K562 (cell line): Measurements from ENCODE around the gene CLIP2. TPM values are rescaled to one million over a fixed set of nuclear protein-coding genes. Genes with fewer than 3 reads are reported as not detected.
A peak's percentile ranks its signal among the peaks of the same experiment; 100 is the strongest.

Source experiments
- ADNP ChIP-seq: fragments of 200-800 bp; sonication (Bioruptor generic); IDR thresholded peaks from 2 replicates; pipeline ENCODE4 v1.6.1; 2016; ENCODE audit warnings: missing genetic modification characterization, missing compliant biosample characterization
- CBFA2T3 ChIP-seq: fragments of 450-650 bp; IDR thresholded peaks from 2 replicates; pipeline ENCODE4 v1.6.1; 2017
- CREBBP ChIP-seq: IDR thresholded peaks from one replicate; pipeline ENCODE4 v1.6.1; 2012; ENCODE audit warnings: low read depth, mild to moderate bottlenecking, control low read depth, inconsistent platforms, low read length
- FOXA1 ChIP-seq: fragments of 450-650 bp; IDR thresholded peaks from 2 replicates; pipeline ENCODE4 v1.6.1; 2016; ENCODE audit warnings: mild to moderate bottlenecking, borderline replicate concordance
- FOXK1 ChIP-seq: sonication (generic); formaldehyde crosslinking; IDR thresholded peaks from 2 replicates; pipeline ENCODE4 v1.8.0; 2022; ENCODE audit warnings: missing genetic modification reagents, mild to moderate bottlenecking, borderline replicate concordance
- KDM1A ChIP-seq, 2 experiments: fragments of 450-650 bp; IDR thresholded peaks; 2 replicates each; pipeline ENCODE4 v1.6.1; 2016; ENCODE audit warnings: mild to moderate bottlenecking in 2 of 2
- KLF10 ChIP-seq: fragments of 250-450 bp; sonication (Bioruptor Pico); IDR thresholded peaks from 2 replicates; pipeline ENCODE4 v1.6.1; 2021; ENCODE audit warnings: matching md5 sums
- LARP7 ChIP-seq: fragments of 450-650 bp; IDR thresholded peaks from 2 replicates; pipeline ENCODE4 v1.6.1; 2016
- MLLT1 ChIP-seq, 2 experiments: fragments of 450-650 bp; IDR thresholded peaks; 2 replicates each; pipeline ENCODE4 v1.6.1; 2016
- NELFE ChIP-seq: IDR thresholded peaks from 2 replicates; pipeline ENCODE4 v1.6.1; 2011; ENCODE audit warnings: mild to moderate bottlenecking; ENCODE audit not compliant: insufficient read depth, insufficient read length
- PHF20 ChIP-seq: fragments of 450-650 bp; IDR thresholded peaks from 2 replicates; pipeline ENCODE4 v1.6.1; 2018; ENCODE audit not compliant: partially characterized antibody
- SMARCA5 ChIP-seq: fragments of 450-650 bp; IDR thresholded peaks from 2 replicates; pipeline ENCODE4 v1.6.1; 2016
- TAF9B ChIP-seq: fragments of 450-650 bp; IDR thresholded peaks from 2 replicates; pipeline ENCODE4 v1.6.1; 2018; ENCODE audit warnings: mild to moderate bottlenecking; ENCODE audit not compliant: partially characterized antibody
- ZNF584 ChIP-seq: fragments of 200-800 bp; sonication (Bioruptor generic); IDR thresholded peaks from 2 replicates; pipeline ENCODE4 v1.6.1; 2016; ENCODE audit warnings: low read depth, mild to moderate bottlenecking, missing genetic modification characterization, missing compliant biosample characterization
- ZNF639 ChIP-seq, 2 experiments: fragments of 200-800 bp in 1 of 2; sonication (Bioruptor generic) in 1 of 2; sonication (generic) in 1 of 2; formaldehyde crosslinking in 1 of 2; IDR thresholded peaks in 1 of 2; conservative IDR thresholded peaks in 1 of 2; 2 replicates each; pipeline versions ENCODE4 v1.5.0 to v1.6.1; 2016 to 2020; ENCODE audit warnings: missing compliant biosample characterization in 1 of 2, missing genetic modification characterization in 1 of 2, missing genetic modification reagents in 1 of 2
- ZNF699 ChIP-seq: fragments of 250-450 bp; sonication (Bioruptor Pico); IDR thresholded peaks from 2 replicates; pipeline ENCODE4 v1.8.0; 2021; ENCODE audit warnings: mild to moderate bottlenecking, moderate library complexity; ENCODE audit not compliant: insufficient replicate concordance
- polyA plus RNA-seq, 8 experiments: library from polyadenylated mRNA; depleted of rRNA in 4 of 8; stranded (reverse) in 5 of 8; unstranded in 3 of 8; fragments of >200 nt; fragmentation: Nextera tagmentation in 2 of 8; fragmentation: Illumina TruSeq in 1 of 8; extraction: Ambion mirVana in 2 of 8; extraction: Trizol in 1 of 8; gene quantifications; 2 replicates each; pipeline versions ENCODE4 v1.2.1 to v1.2.3, GENCODE V29; 2011 to 2014; ENCODE audit warnings: inconsistent platforms in 1 of 8, missing spikeins in 1 of 8
- total RNA-seq, 7 experiments: library from RNA; depleted of rRNA in 6 of 7; stranded (reverse); fragments of >200 nt in 6 of 7; fragmentation: Illumina TruSeq in 2 of 7; extraction: Trizol in 2 of 7; gene quantifications; 2 replicates each; pipeline versions ENCODE4 v1.2.1 to v1.2.3, GENCODE V29; 2011 to 2021; ENCODE audit warnings: low replicate concordance in 1 of 7

Gene CLIP2
- total and polyA plus RNA-seq, 9 of the 15 experiments (the other 6 are each of a cell fraction or from before 2014, with no cell fraction given) = 0.07 to 5.4 (median 2.1) TPM

GRCh38 chr7:74418538-74418937 is 129.3 kb downstream of the CLIP2 start (continued):
- 0 out of 4 replicates have a peak, but pooled peaks of 1 of the 2 experiments have one; percentile 45 for TF ChIP-seq MLLT1 (IDR thresholded peaks at IDR 0.05)
- no peak for TF ChIP-seq ADNP (tag)
- peak; percentile 18 for TF ChIP-seq CBFA2T3
- TF ChIP-seq TAF9B = no peak
- TF ChIP-seq KDM1A (IDR thresholded peaks at IDR 0.05) = peak in 1 of 2 experiments; percentile 96; a peak in 2 of 4 replicates
- TF ChIP-seq PHF20 = peak; percentile 59
- TF ChIP-seq ZNF584 = no peak
- peak; percentile 62; the same call in 1 of the 2 replicates for TF ChIP-seq SMARCA5
- TF ChIP-seq NELFE = no peak
- no peak for TF ChIP-seq ZNF639 (CRISPR knock-in tag; conservative IDR thresholded peaks at IDR 0.05 in 1 of 2, IDR thresholded peaks at IDR 0.05 in 1 of 2)
- TF ChIP-seq FOXK1 (CRISPR knock-in tag) = no peak
- peak; percentile 71; the same call in 1 of the 2 replicates for TF ChIP-seq LARP7
- no peak for TF ChIP-seq ZNF699 (CRISPR knock-in tag)
- 0 out of 2 replicates have a peak, but pooled peaks have one; percentile 15 for TF ChIP-seq FOXA1
- no peak for TF ChIP-seq CREBBP
- no peak for TF ChIP-seq KLF10 (CRISPR knock-in tag)
